PC-3 (cell line): Measurements from ENCODE around the gene MAP3K5. TPM values are rescaled to one million over a fixed set of nuclear protein-coding genes. Genes with fewer than 3 reads are reported as not detected.

Source experiments
- ATAC-seq: fragments of 200-7000 bp; cut with Tn5 transposase; 2 replicates; pipeline ENCODE4 v1.9.1; 2020; ENCODE audit warnings: mild to moderate bottlenecking, moderate library complexity
- BruUV-seq: library from RNA; stranded (reverse); fragments of 400-500 nt; replicated peaks from 2 replicates; lab custom pipeline; 2021; lab: Mats Ljungman, UMichigan
- CTCF ChIA-PET: fragments of 300-600 bp; sonication (Branson Sonifier 250); formaldehyde crosslinking; loops from one replicate; lab custom pipeline; 2022; ENCODE audit warnings: antibody characterized with exemption; lab: Charles Lee
- POLR2A ChIA-PET: fragments of 300-600 bp; sonication (Branson Sonifier 250); formaldehyde crosslinking; loops from one replicate; lab custom pipeline; 2022; ENCODE audit warnings: antibody characterized with exemption; ENCODE audit not compliant: unreplicated experiment; lab: Charles Lee
- DNase-seq: peaks from one replicate; pipeline ENCODE4 v3.0.0-alpha.2; 2015
- H2AFZ ChIP-seq: fragments of 300-600 bp; sonication (generic); 2 replicates; pipeline ENCODE4 v1.6.0; 2016; ENCODE audit warnings: antibody characterized with exemption, low read length
- H3F3A ChIP-seq: fragments of 300-600 bp; sonication (generic); one replicate; pipeline ENCODE4 v1.6.0; 2017; ENCODE audit warnings: antibody characterized with exemption, low read length, control low read depth, mild to moderate bottlenecking; ENCODE audit not compliant: unreplicated experiment
- H3K27ac ChIP-seq: fragments of 300-600 bp; sonication (generic); 2 replicates; pipeline ENCODE4 v1.5.1; 2016; ENCODE audit warnings: mild to moderate bottlenecking, low read length
- H3K27me3 ChIP-seq: fragments of 300-600 bp; sonication (generic); 2 replicates; pipeline ENCODE4 v1.6.1; 2016; ENCODE audit warnings: low read length, mixed read lengths
- H3K36me3 ChIP-seq: fragments of 300-600 bp; sonication (generic); 2 replicates; pipeline ENCODE4 v1.6.1; 2016; ENCODE audit warnings: low read depth, mixed run types, low read length, mixed read lengths
- H3K4me1 ChIP-seq: fragments of 300-600 bp; sonication (generic); 2 replicates; pipeline ENCODE4 v1.5.1; 2016; ENCODE audit warnings: low read length; ENCODE audit not compliant: insufficient read depth
- H3K4me2 ChIP-seq: fragments of 300-600 bp; sonication (generic); 2 replicates; pipeline ENCODE4 v1.6.0; 2016; ENCODE audit warnings: low read length
- H3K4me3 ChIP-seq: fragments of 300-600 bp; sonication (generic); 2 replicates; pipeline ENCODE4 v1.5.1; 2016; ENCODE audit warnings: mild to moderate bottlenecking, low read length, mixed read lengths
- H3K79me2 ChIP-seq: fragments of 300-600 bp; sonication (generic); 2 replicates; pipeline ENCODE4 v1.6.1; 2017; ENCODE audit warnings: low read length, mixed read lengths
- H3K9ac ChIP-seq: fragments of 300-600 bp; sonication (generic); 2 replicates; pipeline ENCODE4 v1.6.0; 2016; ENCODE audit warnings: mild to moderate bottlenecking, low read length
- H3K9me2 ChIP-seq: fragments of 300-600 bp; sonication (generic); replicated peaks from 2 replicates; pipeline ENCODE4 v1.6.1; 2016; ENCODE audit warnings: mixed run types, low read length, mixed read lengths
- H3K9me3 ChIP-seq: fragments of 300-600 bp; sonication (generic); 2 replicates; pipeline ENCODE4 v1.6.1; 2016; ENCODE audit warnings: low read length, mixed read lengths
- H4K20me1 ChIP-seq: fragments of 300-600 bp; sonication (generic); 2 replicates; pipeline ENCODE4 v1.6.1; 2016; ENCODE audit warnings: low read length, mixed read lengths
- CTCF ChIP-seq: fragments of 300-600 bp; sonication (generic); conservative IDR thresholded peaks from 2 replicates; pipeline ENCODE4 v1.5.1; 2017; ENCODE audit warnings: antibody characterized with exemption, low read depth, mild to moderate bottlenecking, low read length
- EZH2 ChIP-seq: fragments of 300-600 bp; sonication (generic); IDR thresholded peaks from one replicate; pipeline ENCODE4 v1.6.1; 2017; ENCODE audit warnings: antibody characterized with exemption, mild to moderate bottlenecking, low read length; ENCODE audit not compliant: unreplicated experiment
- EZH2phosphoT487 ChIP-seq: fragments of 300-600 bp; sonication (generic); IDR thresholded peaks from 2 replicates; pipeline ENCODE4 v1.6.1; 2018; ENCODE audit warnings: mild to moderate bottlenecking, antibody characterized with exemption, low read length, borderline replicate concordance
- intact Hi-C: fragments of 100-400 bp; cut with micrococcal nuclease; formaldehyde crosslinking; loops from 2 replicates; pipeline ENCODE4 v1.9.0; 2023
- total RNA-seq: library from RNA; depleted of rRNA; stranded (reverse); fragments of >200 nt; gene quantifications from 2 replicates; pipeline ENCODE4 v1.2.3, GENCODE V29; 2014

Gene MAP3K5
- total RNA-seq, 1 experiment from 2014 or later: 4.3 TPM

GRCh38 chr6:136604928-136605510 lies 187.3 kb downstream of the MAP3K5 start:
- Histone ChIP-seq H3K27me3 (no peaks in the 10 kb centered on the region), H3K4me1 (peaks cover 38% of the 10 kb centered on the region), H3F3A (peaks cover 4% of the 10 kb centered on the region), H2AFZ (no peak overlapping the region), H3K4me2 (no peak overlapping the region), H3K79me2 (no peaks in the 10 kb centered on the region), H3K9me3 (no peaks in the 10 kb centered on the region), H4K20me1 (no peaks in the 10 kb centered on the region), H3K9ac (no peak overlapping the region), H3K27ac (no peak overlapping the region), H3K4me3 (no peak overlapping the region), H3K9me2 (no peaks in the 10 kb centered on the region), H3K36me3 (no peaks in the 10 kb centered on the region)
- intact Hi-C loops: no loop called here
- BruUV-seq: no TSS peak
- DNase-seq: no peak
- ChIA-PET POLR2A (no interaction called here), CTCF (no interaction called here)
- no peak for ATAC-seq
- TF ChIP-seq CTCF: no peak
- TF ChIP-seq EZH2: no peak
- TF ChIP-seq EZH2phosphoT487: no peak

- ChIA-PET POLR2A (no interaction called here), CTCF (no interaction called here)
- no peak overlapping the region for H2AFZ ChIP-seq
- H3K27me3 ChIP-seq: no peaks in the 10 kb centered on the region
- TF ChIP-seq EZH2phosphoT487 (no peak), CTCF (no peak), EZH2 (no peak)
- no peaks in the 10 kb centered on the region for H3F3A ChIP-seq
- H4K20me1 ChIP-seq: no peaks in the 10 kb centered on the region
- intact Hi-C loops: no loop called here
- H3K9me2 ChIP-seq: no peaks in the 10 kb centered on the region
- no peak overlapping the region for H3K9ac ChIP-seq
- no peaks in the 10 kb centered on the region for H3K79me2 ChIP-seq
- no peak overlapping the region for H3K4me3 ChIP-seq
- no peaks in the 10 kb centered on the region for H3K36me3 ChIP-seq
- no peak for DNase-seq
- BruUV-seq: no TSS peak
- no peak for ATAC-seq
- no peak overlapping the region for H3K27ac ChIP-seq
- no peaks in the 10 kb centered on the region for H3K9me3 ChIP-seq
- peaks cover 32% of the 10 kb centered on the region for H3K4me1 ChIP-seq
- H3K4me2 ChIP-seq: no peak overlapping the region
Measured at GRCh38 chr6:136604328-136604825, 187.9 kb downstream of the MAP3K5 start.

- Histone ChIP-seq H3K9me3 (no peaks in the 10 kb centered on the region), H3F3A (no peaks in the 10 kb centered on the region), H4K20me1 (no peaks in the 10 kb centered on the region), H3K9ac (no peak overlapping the region), H3K27me3 (no peaks in the 10 kb centered on the region), H2AFZ (no peak overlapping the region), H3K79me2 (no peaks in the 10 kb centered on the region), H3K27ac (no peak overlapping the region), H3K4me2 (no peak overlapping the region), H3K4me3 (no peak overlapping the region), H3K36me3 (no peaks in the 10 kb centered on the region), H3K9me2 (no peaks in the 10 kb centered on the region), H3K4me1 (no peaks in the 10 kb centered on the region)
- intact Hi-C loops: no loop called here
- TF ChIP-seq EZH2 (no peak), CTCF (no peak), EZH2phosphoT487 (no peak)
- POLR2A ChIA-PET: no interaction called here
- ATAC-seq: no peak
- no TSS peak for BruUV-seq
- CTCF ChIA-PET: no interaction called here
- DNase-seq: no peak
Measured at GRCh38 chr6:136600818-136601217, 191.5 kb downstream of the MAP3K5 start.
